ENCODE data around the gene ARHGAP10.

DNA sequence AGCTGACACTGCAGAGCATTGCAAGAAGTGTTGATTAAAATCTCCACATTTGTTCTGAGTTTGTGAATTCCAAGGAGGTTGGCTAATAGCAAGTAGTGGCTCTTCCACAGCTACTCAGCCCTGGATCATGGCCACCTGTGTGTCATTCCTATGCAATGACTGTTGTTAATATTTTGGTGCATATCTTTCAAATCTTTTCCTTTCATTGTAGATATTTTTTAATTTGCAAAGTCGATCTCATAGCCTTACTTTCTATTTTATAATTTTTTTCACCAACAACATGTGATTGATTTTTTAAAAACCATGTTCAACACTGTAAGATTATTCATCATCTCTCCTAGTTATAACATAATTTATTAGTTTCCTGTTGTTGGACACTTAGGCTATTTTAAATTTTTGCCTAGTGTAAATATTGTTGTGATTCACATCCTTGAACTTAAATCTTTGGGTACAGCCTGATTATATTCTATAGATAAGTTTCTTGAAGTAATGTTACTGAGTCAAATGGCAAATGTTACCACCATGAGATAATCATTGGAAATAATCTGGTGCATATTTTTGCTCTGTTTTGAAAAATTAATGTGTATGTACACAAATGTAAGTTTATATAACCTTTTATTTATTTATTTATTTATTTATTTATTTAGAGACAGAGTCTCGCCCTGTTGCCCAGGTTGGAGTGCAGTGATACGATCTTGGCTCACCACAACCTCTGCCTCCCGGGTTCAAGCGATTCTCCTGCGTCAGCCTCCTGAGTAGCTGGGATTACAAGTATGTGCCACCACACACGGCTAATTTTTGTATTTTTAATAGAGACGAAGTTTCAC lies 17.1 kb upstream of the ARHGAP10 start:
- TF ChIP-seq, protein P1, sequence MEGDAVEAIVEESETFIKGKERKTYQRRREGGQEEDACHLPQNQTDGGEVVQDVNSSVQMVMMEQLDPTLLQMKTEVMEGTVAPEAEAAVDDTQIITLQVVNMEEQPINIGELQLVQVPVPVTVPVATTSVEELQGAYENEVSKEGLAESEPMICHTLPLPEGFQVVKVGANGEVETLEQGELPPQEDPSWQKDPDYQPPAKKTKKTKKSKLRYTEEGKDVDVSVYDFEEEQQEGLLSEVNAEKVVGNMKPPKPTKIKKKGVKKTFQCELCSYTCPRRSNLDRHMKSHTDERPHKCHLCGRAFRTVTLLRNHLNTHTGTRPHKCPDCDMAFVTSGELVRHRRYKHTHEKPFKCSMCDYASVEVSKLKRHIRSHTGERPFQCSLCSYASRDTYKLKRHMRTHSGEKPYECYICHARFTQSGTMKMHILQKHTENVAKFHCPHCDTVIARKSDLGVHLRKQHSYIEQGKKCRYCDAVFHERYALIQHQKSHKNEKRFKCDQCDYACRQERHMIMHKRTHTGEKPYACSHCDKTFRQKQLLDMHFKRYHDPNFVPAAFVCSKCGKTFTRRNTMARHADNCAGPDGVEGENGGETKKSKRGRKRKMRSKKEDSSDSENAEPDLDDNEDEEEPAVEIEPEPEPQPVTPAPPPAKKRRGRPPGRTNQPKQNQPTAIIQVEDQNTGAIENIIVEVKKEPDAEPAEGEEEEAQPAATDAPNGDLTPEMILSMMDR (IDR thresholded peaks at IDR 0.05): no peak
- TF ChIP-seq POLR2A (IDR thresholded peaks at IDR 0.05): no peak

Data from right lobe of liver (tissue), 4 donors.